ENCODE data around the gene DCST1.

Gene DCST1

GRCh38 chr1:155000726-155001424 lies 32.7 kb upstream of the DCST1 start:
- peak; percentile 62 for TF ChIP-seq CTBP1 (IDR thresholded peaks at IDR 0.05; ENCODE audit: borderline replicate concordance)
- TF ChIP-seq FOXM1 (IDR thresholded peaks at IDR 0.05; ENCODE audit: borderline replicate concordance), result peak; percentile 99
- no peak for TF ChIP-seq ZNF384 (IDR thresholded peaks at IDR 0.05)
- TF ChIP-seq LEF1 (IDR thresholded peaks at IDR 0.05; ENCODE audit: borderline replicate concordance), result peak; percentile 86; the same call in 1 of the 2 replicates
- TF ChIP-seq FOXK2 (IDR thresholded peaks at IDR 0.05), result no peak
- TF ChIP-seq SUZ12 (IDR thresholded peaks at IDR 0.05), result no peak
- no peak for TF ChIP-seq FOXA1 (IDR thresholded peaks at IDR 0.05)
- TF ChIP-seq TARDBP (IDR thresholded peaks at IDR 0.05), result no peak
- peak; percentile 21; the same call in 1 of the 2 replicates for TF ChIP-seq ARNT (IDR thresholded peaks at IDR 0.05)
- no peak for TF ChIP-seq BHLHE40 (IDR thresholded peaks at IDR 0.05; ENCODE audit: borderline replicate concordance)
- TF ChIP-seq PKNOX1 (IDR thresholded peaks at IDR 0.05), result peak; percentile 11; the same call in 1 of the 2 replicates
- no peak for TF ChIP-seq NFRKB (IDR thresholded peaks at IDR 0.05)
- TF ChIP-seq SP1 (IDR thresholded peaks at IDR 0.05), result no peak
- peak; percentile 65 for TF ChIP-seq L3MBTL2 (conservative IDR thresholded peaks at IDR 0.05)
- TF ChIP-seq ELF4 (IDR thresholded peaks at IDR 0.05), result no peak
- TF ChIP-seq HDGF (IDR thresholded peaks at IDR 0.05; ENCODE audit: borderline replicate concordance), result 0 out of 2 replicates have a peak, but pooled peaks have one; percentile 46
- ChIA-PET CTCF (interaction anchor here (1.5 to 7.8 kb wide), 4 partner anchors 11 to 50 kb away, joined by 3 to 45 read pairs (median 5); partner anchors contain the start of gene ADAM15), POLR2A (interaction anchor here (0.6 to 3.8 kb wide), 14 partner anchors 11 to 64 kb away, joined by 3 to 43 read pairs (median 4); partner anchors contain the start of genes ADAM15, FLAD1, PBXIP1 and PMVK)
- peak; percentile 85 for DNase-seq (ENCODE audit: extremely low spot score)

- TF ChIP-seq LEF1 (IDR thresholded peaks at IDR 0.05; ENCODE audit: borderline replicate concordance), result no peak
- no peak for TF ChIP-seq HDGF (IDR thresholded peaks at IDR 0.05; ENCODE audit: borderline replicate concordance)
- no peak for TF ChIP-seq TARDBP (IDR thresholded peaks at IDR 0.05)
- no peak for TF ChIP-seq SP1 (IDR thresholded peaks at IDR 0.05)
- no peak for TF ChIP-seq NFRKB (IDR thresholded peaks at IDR 0.05)
- no peak for TF ChIP-seq ARNT (IDR thresholded peaks at IDR 0.05)
- no peak for TF ChIP-seq FOXK2 (IDR thresholded peaks at IDR 0.05)
- no peak for TF ChIP-seq PKNOX1 (IDR thresholded peaks at IDR 0.05)
- no peak for TF ChIP-seq ELF4 (IDR thresholded peaks at IDR 0.05)
- no peak for TF ChIP-seq FOXM1 (IDR thresholded peaks at IDR 0.05; ENCODE audit: borderline replicate concordance)
- TF ChIP-seq BHLHE40 (IDR thresholded peaks at IDR 0.05; ENCODE audit: borderline replicate concordance), result no peak
- no peak for TF ChIP-seq ZNF384 (IDR thresholded peaks at IDR 0.05)
- TF ChIP-seq SUZ12 (IDR thresholded peaks at IDR 0.05), result no peak
- TF ChIP-seq FOXA1 (IDR thresholded peaks at IDR 0.05), result no peak
- no peak for TF ChIP-seq CTBP1 (IDR thresholded peaks at IDR 0.05; ENCODE audit: borderline replicate concordance)
- ChIA-PET CTCF (no interaction called here), POLR2A (interaction anchor here (0.6 to 3.8 kb wide), 10 partner anchors 14 to 64 kb away, joined by 3 to 43 read pairs (median 4); partner anchors contain the start of genes ADAM15, FLAD1, PBXIP1 and PMVK)
- DNase-seq (ENCODE audit: extremely low spot score), result no peak
Observed at GRCh38 chr1:155001425-155001674, 32.3 kb upstream of the DCST1 start.

DNA sequence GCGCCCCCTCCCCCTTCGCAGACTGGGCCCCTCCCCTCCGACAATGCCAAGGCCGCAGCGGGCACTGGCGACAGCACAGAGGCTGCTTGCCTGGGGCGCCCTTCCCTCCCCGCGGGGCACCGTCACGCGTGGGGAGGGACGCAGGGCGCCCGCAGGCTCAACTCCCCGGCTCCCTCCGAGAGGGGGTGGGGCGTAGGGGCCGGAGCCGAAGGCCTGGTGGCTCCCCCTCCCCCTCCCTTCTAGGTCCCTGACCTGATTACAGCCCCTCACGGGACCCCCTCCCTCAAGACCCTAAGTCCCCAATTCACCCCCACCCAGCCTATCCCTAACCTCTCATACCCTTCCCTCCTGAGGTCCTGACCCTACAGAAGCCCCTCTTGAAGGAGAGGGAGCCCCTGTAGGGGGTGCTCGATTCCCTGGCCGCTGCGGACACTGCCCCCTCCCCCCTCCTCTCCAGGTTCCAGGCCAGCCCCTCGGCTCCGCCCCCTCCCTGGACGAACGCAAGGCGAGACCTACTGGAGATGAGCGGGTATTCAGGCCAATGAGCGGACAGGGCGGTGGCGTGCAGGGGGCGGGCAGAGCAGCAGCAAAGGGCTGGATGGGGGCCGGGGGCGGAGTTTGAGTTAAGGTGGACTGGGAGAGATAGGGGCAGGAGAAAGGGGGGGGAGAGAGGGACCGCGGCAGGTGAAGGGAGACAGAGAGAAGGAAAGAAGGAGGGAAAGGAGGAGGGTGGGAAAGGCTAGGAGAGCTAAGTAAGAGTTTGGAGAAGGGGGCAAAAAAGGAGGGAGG lies 31.8 kb upstream of the DCST1 start:
- peak; percentile 98 for TF ChIP-seq PKNOX1 (IDR thresholded peaks at IDR 0.05)
- TF ChIP-seq FOXA1 (IDR thresholded peaks at IDR 0.05), result no peak
- peak; percentile 73 for TF ChIP-seq FOXM1 (IDR thresholded peaks at IDR 0.05; ENCODE audit: borderline replicate concordance)
- no peak for TF ChIP-seq SP1 (IDR thresholded peaks at IDR 0.05)
- TF ChIP-seq ARNT (IDR thresholded peaks at IDR 0.05), result no peak
- TF ChIP-seq LEF1 (IDR thresholded peaks at IDR 0.05; ENCODE audit: borderline replicate concordance), result 0 out of 2 replicates have a peak, but pooled peaks have one; percentile 45
- TF ChIP-seq TARDBP (IDR thresholded peaks at IDR 0.05), result peak; percentile 97; the same call in 1 of the 2 replicates
- DNase-seq (ENCODE audit: extremely low spot score), result peak; percentile 99
- CTCF ChIA-PET, result interaction anchor here (0.5 to 1.0 kb wide), 2 partner anchors 9 to 16 kb away, joined by 3 to 4 read pairs; no protein-coding TSS in a partner anchor
- POLR2A ChIA-PET, result interaction anchor here (0.6 to 3.8 kb wide), 9 partner anchors 14 to 65 kb away, joined by 3 to 43 read pairs (median 4); partner anchors contain the start of genes ADAM15, FLAD1, PMVK and PYGO2

GRCh38 chr1:155002464-155003226 lies 31.0 kb upstream of the DCST1 start, which contains the start of gene ZBTB7B:
ZBTB7B (plus strand) TSS chr1:155002802; CDS start chr1:155014661, 11,859 bp downstream.
- POLR2A ChIA-PET, result interaction anchor here (1.1 to 2.0 kb wide), 6 partner anchors 10 to 49 kb away, joined by 3 to 17 read pairs (median 4); partner anchors contain the start of genes ADAM15 and FLAD1

More at GRCh38 chr1:155002464-155003226, 31.0 kb upstream of the DCST1 start, which contains the start of gene ZBTB7B:
- no peak for DNase-seq (ENCODE audit: extremely low spot score)
- no peak for TF ChIP-seq ARNT (IDR thresholded peaks at IDR 0.05)
- peak; percentile 15; the same call in 1 of the 2 replicates for TF ChIP-seq L3MBTL2 (conservative IDR thresholded peaks at IDR 0.05)
- CTCF ChIA-PET, result interaction anchor here (1.0 kb wide), 1 partner anchor 15 kb away, joined by 4 read pairs; no protein-coding TSS in a partner anchor

Data from HEK293T (cell line).